Stimulated activated CD4-positive, alpha-beta T cell treated with anti-CD3 and anti-CD28 coated beads, Interleukin-1b, Interleukin-23, amount 100 ng/mL, for 1 hour (primary cell): ENCODE data around the gene ADAMTSL3.

Experiments
- DNase-seq, 2 donors: peaks; one replicate each; pipeline ENCODE4 v3.0.0-alpha.2; 2020; ENCODE audit warnings: low read depth in 2 of 2

ADAMTSL3 gene

DNA sequence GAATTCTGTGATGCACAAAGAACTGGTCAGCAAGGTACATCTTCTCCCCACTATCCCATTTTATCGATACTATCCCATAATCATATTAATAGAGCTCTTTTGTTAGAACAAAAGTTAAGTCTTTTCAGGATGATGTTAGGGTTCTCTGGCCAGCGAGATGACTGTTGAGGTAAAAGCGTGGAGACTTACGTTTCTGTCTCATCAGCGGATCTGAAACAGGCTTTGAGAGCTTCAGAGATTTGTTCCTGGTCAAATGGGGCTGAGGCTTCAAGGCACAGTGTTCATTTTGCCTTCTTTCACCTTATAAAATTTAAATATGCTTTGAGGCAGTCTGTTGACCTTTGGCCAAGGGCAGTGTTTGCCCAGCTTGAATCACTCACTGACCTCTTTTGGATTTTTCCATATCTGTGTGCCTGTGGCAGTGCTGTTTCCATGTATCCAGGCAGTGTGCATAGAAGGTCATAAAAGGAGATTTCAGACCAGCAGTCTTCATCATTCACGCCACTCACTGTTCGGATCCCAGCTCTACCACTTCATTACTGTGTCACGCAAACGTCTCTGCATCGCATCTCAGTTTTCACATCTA lies 3.1 kb downstream of the ADAMTSL3 start:
- DNase-seq, result no peak

DNA sequence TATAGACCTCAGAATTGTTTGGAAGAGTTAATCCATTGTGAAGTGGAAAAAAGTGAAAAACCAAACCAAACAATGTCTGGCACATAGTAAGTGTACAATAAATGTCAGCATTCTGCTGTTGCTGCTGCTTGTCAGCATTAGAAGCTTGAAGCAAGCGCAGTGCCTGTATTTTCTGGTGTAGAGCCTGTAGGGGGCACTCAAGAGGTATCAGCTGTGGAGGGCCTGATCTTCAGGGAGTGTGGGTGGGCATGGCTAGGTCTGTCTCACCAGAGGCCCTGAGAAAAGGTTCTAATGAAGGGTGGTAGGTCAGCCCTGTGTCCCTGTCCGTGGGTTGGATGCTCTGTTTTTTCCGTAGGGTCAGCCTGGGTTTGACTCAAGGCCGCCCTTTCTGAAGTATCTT lies 3.6 kb downstream of the ADAMTSL3 start:
- DNase-seq, result no peak

DNA sequence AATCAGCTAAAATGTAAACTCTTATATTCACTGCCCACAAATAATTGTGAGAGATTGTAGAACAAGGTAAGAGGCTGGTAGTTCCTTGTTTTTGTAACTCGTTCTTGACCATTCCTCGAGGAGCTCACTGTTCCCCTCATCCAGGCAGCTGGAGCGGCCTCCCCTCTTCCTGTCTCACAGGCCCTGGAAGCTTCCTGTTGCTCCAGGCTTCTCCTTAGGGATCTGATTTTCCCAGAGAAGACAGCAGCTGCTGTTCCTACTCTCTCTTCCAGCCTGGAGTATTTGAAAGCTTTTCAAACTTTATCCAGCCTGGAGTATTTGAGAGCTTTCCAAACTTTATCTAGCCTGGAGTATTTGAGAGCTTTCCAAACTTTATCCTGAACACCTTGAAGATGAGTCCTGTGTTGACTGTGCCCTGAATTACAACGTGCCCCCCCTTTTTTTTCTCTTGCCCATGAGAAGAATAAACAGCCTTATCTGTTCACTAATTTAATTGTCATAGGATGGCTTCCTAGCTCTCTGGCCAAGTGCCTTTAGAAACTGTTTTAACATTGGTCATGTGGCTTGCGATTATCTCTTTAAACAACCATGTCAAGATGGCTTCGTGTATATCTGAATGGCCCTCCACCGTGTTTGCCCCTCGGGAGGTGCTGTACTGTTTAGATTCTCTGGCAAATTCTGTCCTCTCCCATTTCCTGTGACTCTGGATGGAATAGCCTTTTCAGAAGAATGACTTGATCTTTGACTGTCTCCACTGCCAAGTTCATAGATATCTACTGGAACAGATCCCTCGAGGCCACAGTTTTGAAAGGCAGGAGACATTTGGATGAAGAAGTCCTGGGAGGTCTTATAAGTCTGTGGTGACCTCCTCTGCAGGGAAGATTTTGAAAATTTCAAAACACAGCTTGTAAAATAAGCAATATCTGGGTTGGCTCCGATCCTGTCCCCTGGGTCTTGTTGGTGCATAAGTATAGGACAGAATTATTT lies 4.8 kb downstream of the ADAMTSL3 start:
- no peak for DNase-seq

DNA sequence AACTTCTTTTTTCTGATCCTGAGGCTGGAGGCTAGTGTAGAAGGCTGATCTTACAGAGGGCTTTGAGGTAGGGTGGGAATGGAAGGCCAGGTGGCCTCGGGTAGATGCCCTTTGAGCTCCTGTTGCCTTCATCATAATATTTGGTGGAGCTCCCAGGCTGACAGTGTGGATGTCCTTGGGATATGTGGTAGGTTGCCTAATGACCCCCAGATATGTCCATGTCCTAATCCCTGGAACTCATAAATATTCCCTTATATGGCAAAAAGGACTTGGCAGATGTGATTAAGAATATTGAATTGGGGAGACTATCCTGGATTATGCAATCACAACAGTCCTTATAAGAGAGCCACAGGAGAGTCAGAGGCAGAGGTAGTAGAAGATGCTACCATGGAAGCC lies 5.5 kb downstream of the ADAMTSL3 start:
- DNase-seq, result no peak

DNA sequence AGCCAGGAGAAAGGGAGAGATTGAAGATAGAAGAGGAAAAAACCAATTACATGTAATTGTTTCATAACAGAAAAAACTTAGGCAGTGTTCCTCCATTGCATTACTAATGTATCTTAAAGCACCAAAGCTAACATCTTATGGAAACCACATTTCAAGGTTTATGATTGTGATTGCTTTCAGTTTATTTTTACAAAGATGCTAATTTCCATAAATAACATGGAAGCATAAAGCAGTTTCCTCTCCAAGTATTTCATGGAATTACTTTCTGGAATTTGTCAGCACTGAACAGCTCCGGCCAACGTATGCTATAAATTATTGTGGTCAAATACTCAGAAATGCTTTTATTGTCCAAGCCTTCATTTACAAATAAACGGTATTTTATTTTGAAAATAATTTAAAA lies 11.6 kb downstream of the ADAMTSL3 start:
- DNase-seq, result no peak

DNA sequence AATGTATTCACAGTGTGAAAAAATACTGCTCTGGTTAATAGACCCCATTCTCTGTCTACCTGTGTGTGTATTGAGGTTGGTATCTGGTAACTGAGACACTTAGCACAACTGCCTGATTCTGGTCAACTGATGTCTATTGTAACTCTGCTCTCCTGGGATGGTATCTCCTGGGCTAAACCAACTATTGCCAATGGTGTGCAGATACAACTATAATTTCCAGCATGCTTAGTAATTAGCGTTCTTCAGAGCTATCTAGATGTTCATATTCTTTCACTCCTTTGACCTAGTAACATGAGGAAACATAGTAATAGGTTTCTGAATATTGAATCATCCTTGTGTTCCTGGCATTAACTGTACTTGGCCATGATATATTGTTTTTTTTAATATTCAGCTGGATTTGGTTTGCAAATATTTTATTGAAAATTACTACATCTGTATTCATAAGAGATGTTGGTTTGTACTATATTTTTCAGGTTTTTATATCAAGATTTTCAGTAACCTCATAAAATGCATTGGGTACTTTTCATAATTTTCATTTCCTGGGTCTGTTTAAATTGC lies 16.8 kb downstream of the ADAMTSL3 start:
- no peak for DNase-seq

DNA sequence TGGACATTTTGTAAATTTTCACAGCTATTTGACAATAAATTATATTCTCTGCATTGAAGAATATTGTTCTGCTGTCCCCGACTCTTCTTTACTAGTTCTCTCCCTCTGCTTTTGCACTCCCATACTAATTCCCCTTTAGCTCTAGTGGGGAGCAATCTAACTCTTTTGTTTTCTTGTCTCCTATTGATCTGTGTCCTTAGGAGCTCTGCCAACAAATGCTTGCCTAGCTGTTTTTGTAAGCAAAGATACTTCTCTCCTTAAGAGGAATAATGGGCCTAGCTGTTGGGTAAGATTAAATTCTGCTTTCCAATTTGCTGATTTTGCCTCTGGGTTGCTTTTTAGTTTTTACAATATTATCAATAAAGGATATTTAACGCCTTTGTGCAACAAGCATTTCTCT lies 17.7 kb downstream of the ADAMTSL3 start:
- no peak for DNase-seq

DNA sequence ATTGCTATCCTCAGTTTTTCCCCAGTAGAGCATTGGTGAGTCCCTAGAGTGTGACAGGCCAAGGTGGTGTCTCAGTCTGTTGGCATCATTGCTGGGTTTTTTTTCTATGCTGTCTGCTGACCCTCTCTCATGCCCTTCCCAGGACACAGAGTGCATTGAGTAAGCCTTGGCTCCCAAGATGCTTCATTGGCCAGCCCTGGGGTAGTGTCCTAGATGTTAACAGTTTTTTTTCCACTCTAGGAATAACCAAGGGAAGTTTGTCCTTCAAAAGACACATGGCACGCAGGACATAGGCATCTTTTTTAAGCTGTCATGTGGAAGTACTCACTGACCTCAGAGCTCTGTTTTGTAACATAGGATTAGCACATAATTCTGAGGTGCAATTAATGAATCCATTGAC lies 19.5 kb downstream of the ADAMTSL3 start:
- no peak for DNase-seq

DNA sequence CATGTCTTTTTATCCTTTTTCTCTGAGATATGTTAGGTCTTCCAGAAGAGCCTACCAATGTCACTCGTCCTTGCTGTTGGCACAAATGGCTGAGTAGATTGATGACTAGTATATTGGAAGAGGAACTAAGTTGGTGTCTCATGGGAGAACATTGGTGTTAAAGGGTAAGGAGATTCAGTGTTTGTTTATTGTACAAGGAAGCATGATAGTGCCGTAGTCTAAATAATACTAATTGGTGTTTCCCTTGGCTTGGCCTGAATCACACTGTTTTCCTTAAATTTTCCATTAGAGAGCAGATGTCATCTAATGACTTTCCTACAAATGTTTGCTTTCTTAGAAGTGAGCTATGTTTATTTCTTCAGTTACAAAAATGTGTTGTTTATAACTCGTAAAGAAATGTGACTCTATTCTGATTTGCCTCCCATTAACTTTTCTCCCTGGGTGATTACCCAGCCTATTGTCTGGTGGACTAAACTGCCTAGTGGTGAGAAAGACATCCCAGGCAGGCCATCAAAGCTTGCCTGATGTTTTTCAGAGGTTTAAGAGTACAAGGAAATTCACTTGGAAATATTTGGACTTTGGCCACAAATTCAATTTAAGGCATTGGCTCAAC lies 28.7 kb downstream of the ADAMTSL3 start:
- no peak for DNase-seq

DNA sequence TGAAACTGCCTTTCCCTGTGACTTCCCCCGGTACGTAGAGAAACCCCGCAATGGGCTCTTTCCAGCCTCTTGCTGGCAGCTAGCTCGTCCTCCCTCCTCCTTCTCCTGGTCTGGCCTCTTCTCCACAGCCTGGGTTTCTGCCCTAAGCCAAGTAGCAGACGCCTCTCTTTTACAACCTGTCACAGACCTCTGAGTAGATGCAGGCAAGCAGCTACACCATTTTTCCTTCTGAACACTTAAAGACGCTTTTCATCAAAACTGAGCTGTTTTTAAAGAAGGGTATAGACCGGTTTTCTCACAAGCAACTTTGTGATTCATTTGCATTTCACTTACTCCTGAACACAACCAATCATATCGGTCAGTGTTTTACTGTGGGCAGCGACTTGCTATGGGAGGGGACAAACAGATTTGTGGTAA lies 32.0 kb downstream of the ADAMTSL3 start:
- DNase-seq, result no peak

DNA sequence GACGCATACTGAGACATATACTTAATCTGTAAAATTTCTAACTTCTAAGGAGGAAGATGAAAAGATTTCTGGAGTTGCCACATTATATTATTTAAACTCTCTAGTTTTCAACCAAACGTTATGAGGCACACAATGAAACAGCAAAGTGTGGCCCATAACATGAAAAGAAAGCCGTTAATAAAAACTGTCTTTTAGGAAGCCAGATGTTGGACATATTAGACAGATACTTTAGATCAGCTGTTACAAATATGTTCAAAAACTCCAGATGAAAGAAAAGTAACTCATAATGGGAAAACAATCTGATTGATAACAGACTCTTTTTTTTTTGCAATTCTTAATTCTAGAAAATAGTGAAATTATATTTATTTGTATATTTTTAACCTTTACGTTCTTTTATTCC lies 34.3 kb downstream of the ADAMTSL3 start:
- DNase-seq, result no peak

DNA sequence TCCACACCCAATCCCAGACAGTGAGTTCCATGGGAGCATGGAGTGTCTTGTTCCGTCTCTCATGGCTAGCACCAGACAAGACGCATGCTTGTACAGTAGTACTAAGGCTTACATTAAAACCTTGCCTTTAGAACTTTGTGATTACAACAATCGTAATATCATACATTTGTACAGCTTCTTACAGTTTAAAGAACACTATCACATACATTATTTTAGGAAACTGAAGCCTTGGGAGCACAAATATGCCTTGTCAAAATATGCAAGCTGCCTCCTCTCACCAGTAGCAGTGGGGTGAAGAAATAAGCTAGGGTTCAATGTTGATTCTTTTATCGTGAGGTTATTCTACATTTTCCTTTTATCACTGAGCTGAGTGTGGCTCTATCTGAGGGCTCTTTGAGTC lies 36.8 kb downstream of the ADAMTSL3 start:
- no peak for DNase-seq

DNA sequence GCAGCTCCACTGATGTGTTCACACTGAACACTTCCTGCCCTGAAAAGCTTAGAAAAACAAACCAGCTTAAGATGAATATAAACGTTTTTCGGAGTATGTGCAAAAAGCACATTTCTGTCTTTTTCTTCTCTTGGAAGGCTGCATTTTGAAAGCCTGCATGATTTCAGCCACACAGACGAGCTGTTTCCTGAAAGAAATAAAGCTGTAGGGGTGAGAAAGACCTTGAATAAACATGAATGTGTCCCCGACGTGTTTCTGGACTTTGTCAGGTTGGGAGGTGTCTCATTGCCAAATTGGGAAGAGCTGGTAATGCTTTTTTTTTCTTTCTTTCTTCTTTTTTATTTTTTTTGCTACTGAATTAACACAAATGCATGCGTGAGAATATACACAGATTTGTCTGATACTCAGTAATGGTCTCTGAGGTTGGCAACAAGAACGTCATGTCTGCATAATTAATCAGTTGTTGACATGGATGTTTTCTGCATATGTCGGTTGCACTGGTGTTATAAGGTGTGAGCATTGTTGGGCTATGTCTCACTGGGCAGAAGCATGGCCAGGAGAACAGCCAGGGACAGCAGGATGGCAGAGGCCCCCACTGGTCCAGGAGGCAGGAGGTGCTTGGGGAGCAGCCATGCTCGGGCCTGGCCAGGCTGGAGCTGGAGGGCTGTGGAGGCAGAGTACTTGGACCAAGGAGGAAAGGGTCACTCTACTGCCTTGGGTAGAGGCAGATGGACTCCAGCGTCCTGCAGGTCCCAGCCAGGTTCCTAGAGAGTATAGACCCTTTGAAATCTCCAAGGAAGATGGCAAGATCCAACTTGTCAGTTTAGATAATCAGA lies 39.0 kb downstream of the ADAMTSL3 start:
- no peak for DNase-seq

DNA sequence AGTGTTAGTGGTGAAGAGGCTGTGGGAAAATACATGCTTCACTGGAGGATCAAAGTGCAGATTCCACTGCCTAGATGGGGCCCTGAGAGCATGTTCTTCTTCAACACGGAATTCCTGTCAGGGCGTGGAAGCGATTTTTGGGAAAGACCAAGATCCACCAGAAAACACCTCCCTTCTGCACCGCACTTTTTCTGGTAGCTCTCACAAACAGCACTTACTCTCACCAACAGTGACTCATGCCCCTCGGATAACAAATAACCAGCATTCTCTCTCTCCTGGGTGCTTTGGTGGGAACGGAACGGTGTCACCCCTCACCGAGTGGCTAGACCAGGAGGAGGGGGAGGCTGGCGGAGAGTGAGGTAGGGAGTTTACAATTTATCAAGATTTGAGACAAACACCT lies 40.1 kb downstream of the ADAMTSL3 start:
- no peak for DNase-seq

DNA sequence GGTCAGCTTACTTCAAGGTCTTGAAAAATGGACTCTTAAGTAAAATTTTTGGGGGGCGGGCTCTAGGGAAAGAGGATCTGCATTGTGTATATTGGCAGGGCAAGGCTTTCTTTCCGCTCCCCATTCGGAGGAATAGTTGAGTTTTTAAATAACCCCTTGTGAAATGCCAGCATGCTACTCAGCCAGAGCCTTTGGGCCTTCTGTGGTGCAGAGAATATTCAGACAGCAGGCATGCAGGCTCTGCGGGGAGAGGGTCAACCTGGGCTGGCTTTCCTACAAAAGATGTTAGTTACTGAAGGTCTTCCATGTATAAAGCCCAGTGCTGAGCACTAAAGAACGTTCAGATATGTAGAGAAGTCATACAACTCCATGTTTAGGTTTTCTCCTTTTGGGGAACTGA lies 40.6 kb downstream of the ADAMTSL3 start:
- DNase-seq, result no peak

DNA sequence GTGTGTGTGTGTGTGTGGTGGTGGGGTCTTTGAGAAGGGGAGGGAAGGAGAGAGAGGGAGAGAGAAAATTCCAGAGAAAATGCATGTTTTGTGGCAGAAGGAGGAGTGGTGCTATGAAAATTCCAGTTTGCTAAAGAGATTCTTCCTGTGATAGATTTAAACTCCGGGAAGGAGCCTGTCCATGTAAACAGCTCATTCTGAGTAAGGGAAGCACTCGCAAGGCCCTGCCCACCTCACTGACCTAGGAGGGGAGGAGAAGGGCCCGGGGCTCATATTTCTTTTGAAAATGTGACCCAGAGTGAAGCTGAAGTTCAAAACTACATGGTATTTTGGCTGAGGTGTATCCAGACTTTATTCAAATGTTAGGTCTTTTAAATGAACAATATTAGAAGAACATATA lies 41.3 kb downstream of the ADAMTSL3 start:
- DNase-seq, result no peak

DNA sequence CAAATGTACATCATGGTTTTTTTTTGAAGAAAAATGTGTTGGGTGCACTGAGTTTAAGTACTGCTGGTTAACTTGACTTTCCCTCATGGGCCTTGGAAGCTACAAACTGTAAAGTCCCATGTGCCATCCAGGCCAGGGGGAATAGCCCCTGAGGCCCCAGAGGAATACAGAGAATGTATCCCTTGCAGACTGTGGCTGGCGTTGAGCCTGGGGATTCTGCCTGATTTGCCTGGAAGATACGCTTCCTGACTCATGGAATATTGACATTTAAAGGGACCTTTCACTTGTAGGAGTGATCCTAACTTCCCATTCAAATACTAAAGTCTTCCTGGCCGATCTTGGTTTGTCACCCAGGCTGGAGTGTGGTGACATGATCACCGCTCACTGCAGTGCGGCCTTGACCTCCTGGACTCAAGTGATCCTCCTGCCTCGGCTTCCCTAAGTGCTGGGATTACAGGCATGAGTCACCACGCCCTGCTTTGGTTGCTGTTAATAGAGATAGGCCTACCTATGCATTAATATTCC lies 42.0 kb downstream of the ADAMTSL3 start:
- DNase-seq, result no peak

DNA sequence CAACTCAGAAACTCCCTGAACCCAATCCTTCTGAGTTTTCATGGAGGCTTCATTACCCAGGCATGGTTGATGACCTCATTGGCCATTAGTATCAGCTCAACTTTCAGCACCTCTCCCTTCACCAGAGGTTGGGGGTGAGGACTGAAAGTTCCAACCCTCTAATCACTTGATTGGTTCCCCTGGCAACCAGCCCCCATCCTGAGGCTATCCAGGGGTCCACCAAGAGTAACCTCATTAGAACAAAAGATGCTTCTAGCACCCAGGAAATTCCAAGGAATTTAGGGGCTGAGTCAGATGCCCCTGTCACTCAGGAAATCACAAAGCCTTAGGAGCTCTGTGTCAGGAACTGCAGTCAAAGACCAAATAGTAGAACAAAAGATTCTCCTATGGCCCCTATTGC lies 43.8 kb downstream of the ADAMTSL3 start:
- DNase-seq, result no peak

DNA sequence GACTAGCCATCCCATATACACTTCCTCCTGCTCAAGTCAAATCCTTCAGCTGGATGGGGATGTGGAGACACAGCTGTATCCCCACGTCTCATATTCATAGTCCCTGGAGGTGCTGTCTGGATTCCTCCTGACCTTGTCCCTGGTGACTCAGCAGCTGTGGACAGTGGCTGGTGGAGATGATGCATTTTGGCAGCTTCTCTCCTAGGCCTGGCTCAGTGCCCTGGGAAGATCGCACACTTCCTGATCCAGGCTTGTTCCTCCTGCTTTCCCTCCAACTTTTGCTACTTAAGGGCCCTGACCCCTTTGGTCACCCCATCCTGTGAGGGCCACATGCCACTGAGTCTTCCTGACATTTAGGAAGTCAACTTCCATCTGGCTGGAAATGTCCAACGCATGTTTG lies 44.4 kb downstream of the ADAMTSL3 start:
- DNase-seq, result no peak

DNA sequence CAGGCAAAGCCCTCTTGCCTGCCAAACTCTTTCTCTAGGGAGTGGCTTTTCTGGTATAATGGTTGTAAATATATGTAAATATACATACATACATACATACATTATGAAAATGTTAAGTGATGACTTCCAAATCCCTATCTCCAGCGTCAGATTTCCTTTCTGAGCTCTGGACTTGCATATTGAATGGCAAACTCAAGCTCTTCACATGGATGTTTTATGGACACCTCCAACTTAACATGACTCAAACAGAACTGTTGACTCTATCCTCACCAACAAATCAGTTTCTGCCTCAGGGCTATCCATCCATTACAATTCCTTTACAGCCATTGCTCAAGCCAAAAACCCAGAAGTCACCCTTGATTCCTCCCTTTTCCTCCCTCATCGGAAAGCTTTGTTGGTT lies 45.1 kb downstream of the ADAMTSL3 start:
- DNase-seq, result no peak

DNA sequence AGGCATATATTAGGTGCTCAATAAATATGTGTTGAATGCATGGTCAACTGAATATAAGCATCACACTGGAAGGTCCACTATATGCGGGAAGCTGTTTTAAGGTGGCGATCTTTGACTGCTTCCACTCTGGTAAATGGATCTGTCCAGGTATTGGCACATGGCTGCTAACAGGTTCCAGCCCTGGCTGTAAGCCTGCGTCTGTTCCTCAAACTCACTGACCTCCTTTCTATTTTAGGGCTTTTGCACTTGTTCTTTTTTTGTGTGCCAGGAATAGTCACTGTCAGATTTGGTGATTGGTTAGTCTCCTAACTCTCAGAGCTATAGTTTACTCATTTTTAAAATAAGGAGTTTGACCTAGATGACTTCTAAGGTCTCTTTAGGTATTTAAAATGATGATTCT lies 46.2 kb downstream of the ADAMTSL3 start:
- no peak for DNase-seq
